ENCODE measurements around the gene AGO3. TPM values are rescaled to one million over a fixed set of nuclear protein-coding genes. Genes with fewer than 3 reads are reported as not detected.

AGO3 gene
- total RNA-seq, 1 experiment from 2014 or later = 29.7 TPM

- no peak for DNase-seq (ENCODE audit: low spot score)
Observed at GRCh38 chr1:36095760-36096405, 165.0 kb downstream of the AGO3 start.

GRCh38 chr1:36096500-36097432 is 165.9 kb downstream of the AGO3 start:
- DNase-seq (ENCODE audit: low spot score) = peak; percentile 56

GRCh38 chr1:36097693-36098585 is 167.0 kb downstream of the AGO3 start:
- DNase-seq (ENCODE audit: low spot score) = no peak

GRCh38 chr1:36098650-36099365 is 167.9 kb downstream of the AGO3 start:
- no peak for DNase-seq (ENCODE audit: low spot score)

- DNase-seq (ENCODE audit: low spot score) = peak; percentile 93
Observed at GRCh38 chr1:36099681-36100341, 168.9 kb downstream of the AGO3 start.

GRCh38 chr1:36100376-36100775 is 169.5 kb downstream of the AGO3 start:
- no peak for DNase-seq (ENCODE audit: low spot score)

GRCh38 chr1:36101546-36101945 is 170.6 kb downstream of the AGO3 start:
- no peak for DNase-seq (ENCODE audit: low spot score)

GRCh38 chr1:36106269-36106668 is 175.4 kb downstream of the AGO3 start:
- DNase-seq (ENCODE audit: low spot score) = no peak

- DNase-seq (ENCODE audit: low spot score) = no peak
Observed at GRCh38 chr1:36107394-36107793, 176.5 kb downstream of the AGO3 start.

GRCh38 chr1:36108314-36108713 is 177.4 kb downstream of the AGO3 start:
- DNase-seq (ENCODE audit: low spot score) = no peak

GRCh38 chr1:36109041-36109679 is 178.3 kb downstream of the AGO3 start:
- peak; percentile 43 for DNase-seq (ENCODE audit: low spot score)

GRCh38 chr1:36111151-36111550 is 180.2 kb downstream of the AGO3 start:
- no peak for DNase-seq (ENCODE audit: low spot score)

GRCh38 chr1:36112823-36113222 is 181.9 kb downstream of the AGO3 start:
- no peak for DNase-seq (ENCODE audit: low spot score)

GRCh38 chr1:36114371-36114770 is 183.5 kb downstream of the AGO3 start:
- DNase-seq (ENCODE audit: low spot score) = no peak

- no peak for DNase-seq (ENCODE audit: low spot score)
Observed at GRCh38 chr1:36115200-36115669, 184.3 kb downstream of the AGO3 start.

GRCh38 chr1:36115931-36116330 is 185.0 kb downstream of the AGO3 start:
- no peak for DNase-seq (ENCODE audit: low spot score)

- DNase-seq (ENCODE audit: low spot score) = no peak
Observed at GRCh38 chr1:36116901-36117300, 186.0 kb downstream of the AGO3 start.

- DNase-seq (ENCODE audit: low spot score) = no peak
Observed at GRCh38 chr1:36118447-36119204, 187.7 kb downstream of the AGO3 start.

GRCh38 chr1:36119456-36119855 is 188.6 kb downstream of the AGO3 start:
- no peak for DNase-seq (ENCODE audit: low spot score)

All from HT-29 (cell line).